Panc1 (cell line): ENCODE measurements around the gene VSIR.

Experiments used
- POLR2AphosphoS5 ChIP-seq: IDR thresholded peaks from 2 replicates; pipeline ENCODE4 v1.6.1; 2012; ENCODE audit warnings: mild to moderate bottlenecking, low read depth, low read length, moderate library complexity
- SIN3A ChIP-seq: IDR thresholded peaks from 2 replicates; pipeline ENCODE4 v1.6.1; 2012; ENCODE audit warnings: low read depth, mild to moderate bottlenecking, low read length, moderate library complexity, borderline replicate concordance; ENCODE audit not compliant: insufficient read depth
- TCF7L2 ChIP-seq: IDR thresholded peaks from 2 replicates; pipeline ENCODE4 v1.6.1; 2011; ENCODE audit warnings: mild to moderate bottlenecking, low read depth, low read length, inconsistent platforms
- TF ChIP-seq, protein P1 (sequence below): fragments of 450-650 bp; IDR thresholded peaks from 2 replicates; pipeline ENCODE4 v1.5.1; 2017; ENCODE audit warnings: mild to moderate bottlenecking
- TF ChIP-seq, protein P2 (sequence below), 2 experiments: IDR thresholded peaks; 2 replicates each; pipeline ENCODE4 v1.6.1; 2011 to 2012; ENCODE audit warnings: low read depth in 2 of 2, control low read depth in 1 of 2, low read length in 1 of 2, mild to moderate bottlenecking in 1 of 2, moderate library complexity in 1 of 2; ENCODE audit not compliant: insufficient read depth in 1 of 2

DNA sequence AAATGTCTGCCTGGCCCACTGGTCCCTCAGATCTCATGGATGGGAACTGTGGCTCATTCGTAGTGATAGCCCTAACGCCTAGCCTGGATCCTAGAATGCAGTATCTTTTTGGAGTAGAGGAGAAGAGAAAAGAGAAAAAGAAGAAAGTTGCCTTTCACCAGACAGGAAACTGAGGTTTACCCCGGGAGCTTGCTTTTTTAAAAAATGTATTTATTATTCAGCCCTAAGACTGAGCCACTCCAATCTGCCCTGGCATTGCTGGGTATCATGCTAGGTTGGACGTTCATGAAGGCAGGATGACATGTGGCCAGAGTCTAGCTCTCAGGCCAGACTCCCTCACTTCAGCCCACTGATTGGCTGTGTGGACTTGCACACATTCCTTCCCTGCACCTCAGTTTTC lies 32.3 kb downstream of the VSIR start:
- no peak for TF ChIP-seq SIN3A
- TF ChIP-seq, protein P1, sequence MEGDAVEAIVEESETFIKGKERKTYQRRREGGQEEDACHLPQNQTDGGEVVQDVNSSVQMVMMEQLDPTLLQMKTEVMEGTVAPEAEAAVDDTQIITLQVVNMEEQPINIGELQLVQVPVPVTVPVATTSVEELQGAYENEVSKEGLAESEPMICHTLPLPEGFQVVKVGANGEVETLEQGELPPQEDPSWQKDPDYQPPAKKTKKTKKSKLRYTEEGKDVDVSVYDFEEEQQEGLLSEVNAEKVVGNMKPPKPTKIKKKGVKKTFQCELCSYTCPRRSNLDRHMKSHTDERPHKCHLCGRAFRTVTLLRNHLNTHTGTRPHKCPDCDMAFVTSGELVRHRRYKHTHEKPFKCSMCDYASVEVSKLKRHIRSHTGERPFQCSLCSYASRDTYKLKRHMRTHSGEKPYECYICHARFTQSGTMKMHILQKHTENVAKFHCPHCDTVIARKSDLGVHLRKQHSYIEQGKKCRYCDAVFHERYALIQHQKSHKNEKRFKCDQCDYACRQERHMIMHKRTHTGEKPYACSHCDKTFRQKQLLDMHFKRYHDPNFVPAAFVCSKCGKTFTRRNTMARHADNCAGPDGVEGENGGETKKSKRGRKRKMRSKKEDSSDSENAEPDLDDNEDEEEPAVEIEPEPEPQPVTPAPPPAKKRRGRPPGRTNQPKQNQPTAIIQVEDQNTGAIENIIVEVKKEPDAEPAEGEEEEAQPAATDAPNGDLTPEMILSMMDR: no peak
- TF ChIP-seq, protein P2, sequence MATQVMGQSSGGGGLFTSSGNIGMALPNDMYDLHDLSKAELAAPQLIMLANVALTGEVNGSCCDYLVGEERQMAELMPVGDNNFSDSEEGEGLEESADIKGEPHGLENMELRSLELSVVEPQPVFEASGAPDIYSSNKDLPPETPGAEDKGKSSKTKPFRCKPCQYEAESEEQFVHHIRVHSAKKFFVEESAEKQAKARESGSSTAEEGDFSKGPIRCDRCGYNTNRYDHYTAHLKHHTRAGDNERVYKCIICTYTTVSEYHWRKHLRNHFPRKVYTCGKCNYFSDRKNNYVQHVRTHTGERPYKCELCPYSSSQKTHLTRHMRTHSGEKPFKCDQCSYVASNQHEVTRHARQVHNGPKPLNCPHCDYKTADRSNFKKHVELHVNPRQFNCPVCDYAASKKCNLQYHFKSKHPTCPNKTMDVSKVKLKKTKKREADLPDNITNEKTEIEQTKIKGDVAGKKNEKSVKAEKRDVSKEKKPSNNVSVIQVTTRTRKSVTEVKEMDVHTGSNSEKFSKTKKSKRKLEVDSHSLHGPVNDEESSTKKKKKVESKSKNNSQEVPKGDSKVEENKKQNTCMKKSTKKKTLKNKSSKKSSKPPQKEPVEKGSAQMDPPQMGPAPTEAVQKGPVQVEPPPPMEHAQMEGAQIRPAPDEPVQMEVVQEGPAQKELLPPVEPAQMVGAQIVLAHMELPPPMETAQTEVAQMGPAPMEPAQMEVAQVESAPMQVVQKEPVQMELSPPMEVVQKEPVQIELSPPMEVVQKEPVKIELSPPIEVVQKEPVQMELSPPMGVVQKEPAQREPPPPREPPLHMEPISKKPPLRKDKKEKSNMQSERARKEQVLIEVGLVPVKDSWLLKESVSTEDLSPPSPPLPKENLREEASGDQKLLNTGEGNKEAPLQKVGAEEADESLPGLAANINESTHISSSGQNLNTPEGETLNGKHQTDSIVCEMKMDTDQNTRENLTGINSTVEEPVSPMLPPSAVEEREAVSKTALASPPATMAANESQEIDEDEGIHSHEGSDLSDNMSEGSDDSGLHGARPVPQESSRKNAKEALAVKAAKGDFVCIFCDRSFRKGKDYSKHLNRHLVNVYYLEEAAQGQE (IDR thresholded peaks at IDR 0.05; ENCODE audit: insufficient read depth in 1 of 2, low read depth in 2 of 2, low read length in 1 of 2): no peak
- no peak for TF ChIP-seq POLR2AphosphoS5
- no peak for TF ChIP-seq TCF7L2
